Lung (tissue), 12 donors: Measurements from ENCODE around the gene NARS2. TPM values are rescaled to one million over a fixed set of nuclear protein-coding genes. Genes with fewer than 3 reads are reported as not detected.

ENCODE experiments used
- ATAC-seq: fragments of 200-7000 bp; cut with Tn5 transposase; one replicate; pipeline ENCODE4 v1.9.1; 2020; ENCODE audit warnings: moderate number of reproducible peaks; ENCODE audit not compliant: insufficient read depth, low FRiP score
- DNase-seq, 3 donors: peaks; one replicate each; pipeline ENCODE4 v3.0.0-alpha.2; 2013 to 2017
- H3K27ac ChIP-seq, 2 donors: one replicate each; pipeline ENCODE4 v1.5.1; 2013; ENCODE audit warnings: mild to moderate bottlenecking in 2 of 2, moderate library complexity in 2 of 2, control low read depth in 1 of 2, inconsistent platforms in 1 of 2, low read depth in 1 of 2, low read length in 1 of 2
- H3K27me3 ChIP-seq, 3 donors: one replicate each; pipeline ENCODE4 v1.5.1; 2013; ENCODE audit warnings: low read length in 2 of 3; ENCODE audit not compliant: control insufficient read depth in 3 of 3, insufficient read depth in 3 of 3
- H3K36me3 ChIP-seq, 4 donors: one replicate each; pipeline ENCODE4 v1.5.1; 2013; ENCODE audit warnings: low read length in 4 of 4, mild to moderate bottlenecking in 1 of 4, moderate library complexity in 1 of 4; ENCODE audit not compliant: control insufficient read depth in 4 of 4, insufficient read depth in 4 of 4
- H3K4me1 ChIP-seq, 5 donors: one replicate each; pipeline ENCODE4 v1.5.1; 2013; ENCODE audit warnings: low read length in 5 of 5, mild to moderate bottlenecking in 2 of 5, moderate library complexity in 1 of 5; ENCODE audit not compliant: control insufficient read depth in 5 of 5, insufficient read depth in 5 of 5
- H3K4me3 ChIP-seq: one replicate; pipeline ENCODE4 v1.5.1; 2013; ENCODE audit warnings: mild to moderate bottlenecking, control low read depth, moderate library complexity
- H3K9ac ChIP-seq, 2 donors: one replicate each; pipeline ENCODE4 v1.5.1; 2013; ENCODE audit warnings: low read length in 2 of 2, control low read depth in 1 of 2; ENCODE audit not compliant: insufficient read depth in 1 of 2
- H3K9me3 ChIP-seq, 4 donors: one replicate each; pipeline ENCODE4 v1.5.1; 2013; ENCODE audit warnings: low read length in 3 of 4, mild to moderate bottlenecking in 1 of 4, moderate library complexity in 1 of 4; ENCODE audit not compliant: control insufficient read depth in 4 of 4, insufficient read depth in 3 of 4
- WGBS, 2 donors: extraction: QIAGEN DNeasy Blood & Tissue Kit; methylation state at CpG; one replicate each; pipeline ENCODE4 v1.1.7; 2013; 5-methylcytosine and 5-hydroxymethylcytosine counted together
- polyA plus RNA-seq, 2 donors: library from polyadenylated mRNA; stranded (reverse); fragments of 200-250 nt; gene quantifications; one replicate each; pipeline ENCODE4 v1.2.1, GENCODE V29; 2013
- total RNA-seq, 2 donors: library from RNA; depleted of rRNA in 1 of 2; stranded (reverse); fragments of >200 nt in 1 of 2; gene quantifications; one replicate each; pipeline ENCODE4 v1.2.1, GENCODE V29; 2014 to 2021
- TF ChIP-seq, protein P1 (sequence below): IDR thresholded peaks from 2 replicates; pipeline ENCODE4 v1.5.1; 2012; ENCODE audit warnings: mild to moderate bottlenecking; ENCODE audit errors: control extremely low read depth, extremely low read depth
- donor health status: control.
- donor health status: control.
- donor health status: Bipolar disorder and iron deficiency.
- donor health status: healthy.
- donor health status: DM: yes; HTN: yes; CAD: no.

Gene NARS2
- total and polyA plus RNA-seq, 4 donors = 12.0 to 33.8 (median 19.8) TPM

DNA sequence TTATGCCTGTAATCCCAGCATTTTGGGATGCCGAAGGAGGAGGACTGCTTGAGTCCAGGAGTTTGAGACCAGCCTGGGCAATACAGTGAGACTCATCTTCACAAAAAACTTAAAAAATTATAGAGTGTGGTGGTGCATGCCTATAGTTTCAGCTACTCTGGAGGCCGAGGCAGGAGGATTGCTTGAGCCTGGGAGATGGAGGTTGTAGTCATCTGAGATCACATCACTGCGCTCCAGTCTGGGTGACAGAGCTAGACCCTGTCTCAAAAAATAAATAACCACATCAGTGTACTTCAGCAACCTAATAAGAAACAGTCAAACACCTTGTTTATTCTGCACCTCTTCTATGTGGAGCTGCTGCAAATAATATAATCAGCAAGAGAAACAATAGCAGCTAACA, 1.4 kb downstream of the NARS2 start:
- H3K27me3 ChIP-seq = no peaks in the 10 kb centered on the region
- DNase-seq (no peak), ATAC-seq (no peak)
- peaks cover 5 to 15% (median 6%) of the 10 kb centered on the region in 4 donors for H3K36me3 ChIP-seq
- WGBS, 2 donors = 63 to 67% methylated on average over 3 of the region's 3 CpGs
- peak overlapping the region in 1 of 2 donors; percentile 89 for H3K9ac ChIP-seq
- peaks cover 5 to 10% (median 6%) of the 10 kb centered on the region in 5 donors for H3K4me1 ChIP-seq
- TF ChIP-seq, protein P1, sequence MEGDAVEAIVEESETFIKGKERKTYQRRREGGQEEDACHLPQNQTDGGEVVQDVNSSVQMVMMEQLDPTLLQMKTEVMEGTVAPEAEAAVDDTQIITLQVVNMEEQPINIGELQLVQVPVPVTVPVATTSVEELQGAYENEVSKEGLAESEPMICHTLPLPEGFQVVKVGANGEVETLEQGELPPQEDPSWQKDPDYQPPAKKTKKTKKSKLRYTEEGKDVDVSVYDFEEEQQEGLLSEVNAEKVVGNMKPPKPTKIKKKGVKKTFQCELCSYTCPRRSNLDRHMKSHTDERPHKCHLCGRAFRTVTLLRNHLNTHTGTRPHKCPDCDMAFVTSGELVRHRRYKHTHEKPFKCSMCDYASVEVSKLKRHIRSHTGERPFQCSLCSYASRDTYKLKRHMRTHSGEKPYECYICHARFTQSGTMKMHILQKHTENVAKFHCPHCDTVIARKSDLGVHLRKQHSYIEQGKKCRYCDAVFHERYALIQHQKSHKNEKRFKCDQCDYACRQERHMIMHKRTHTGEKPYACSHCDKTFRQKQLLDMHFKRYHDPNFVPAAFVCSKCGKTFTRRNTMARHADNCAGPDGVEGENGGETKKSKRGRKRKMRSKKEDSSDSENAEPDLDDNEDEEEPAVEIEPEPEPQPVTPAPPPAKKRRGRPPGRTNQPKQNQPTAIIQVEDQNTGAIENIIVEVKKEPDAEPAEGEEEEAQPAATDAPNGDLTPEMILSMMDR = no peak
- H3K27ac ChIP-seq = no peak overlapping the region
- no peak overlapping the region for H3K4me3 ChIP-seq
- no peaks in the 10 kb centered on the region for H3K9me3 ChIP-seq

DNA sequence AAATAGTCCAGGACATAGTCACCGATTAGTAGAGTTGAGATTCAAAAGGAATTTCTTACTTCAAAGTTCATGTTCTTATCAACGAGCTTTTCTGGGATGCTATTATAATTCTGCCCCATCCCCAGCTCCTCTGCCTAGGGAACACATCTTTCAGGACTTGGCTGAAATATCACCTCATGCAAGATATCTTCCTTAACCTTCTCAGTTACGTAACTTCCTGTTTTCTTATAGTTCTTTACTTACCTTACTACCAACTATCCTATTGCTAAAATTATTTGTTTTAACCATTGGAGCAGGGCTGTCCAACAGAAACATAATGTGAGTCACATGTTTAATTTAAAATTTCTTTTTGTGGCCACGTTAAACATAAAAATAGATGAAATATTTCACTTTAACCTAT, 2.3 kb downstream of the NARS2 start:
- TF ChIP-seq, protein P1 = no peak
- ATAC-seq (no peak), DNase-seq (no peak)
- no peak overlapping the region for H3K9ac ChIP-seq
- H3K36me3 ChIP-seq = peaks cover 5 to 16% (median 9%) of the 10 kb centered on the region in 4 donors
- H3K4me1 ChIP-seq = peaks cover 5 to 10% (median 6%) of the 10 kb centered on the region in 5 donors
- H3K9me3 ChIP-seq = no peaks in the 10 kb centered on the region
- H3K27ac ChIP-seq = no peak overlapping the region
- 75 to 76% methylated on average over 4 of the region's 4 CpGs for WGBS, 2 donors
- no peak overlapping the region for H3K4me3 ChIP-seq
- no peaks in the 10 kb centered on the region for H3K27me3 ChIP-seq

DNA sequence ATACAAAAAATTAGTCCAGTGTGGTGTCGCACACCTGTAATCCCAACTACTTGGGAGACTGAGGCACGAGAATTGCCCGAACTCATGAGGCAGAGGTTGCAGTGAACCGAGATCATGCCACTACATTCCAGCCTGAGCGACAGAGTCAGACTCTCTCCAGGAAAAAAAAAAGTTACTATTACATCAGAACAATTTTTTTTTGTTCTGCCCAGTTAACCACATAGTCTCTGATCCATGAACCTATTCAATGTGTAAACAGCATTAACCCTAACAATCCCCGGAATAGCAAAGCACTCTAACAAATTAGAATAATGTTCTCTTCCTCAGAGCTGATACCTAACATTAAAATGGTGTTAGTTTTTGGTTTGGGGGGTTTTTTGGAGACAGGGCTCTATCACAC, 4.6 kb downstream of the NARS2 start:
- no peak overlapping the region for H3K4me3 ChIP-seq
- no peak for DNase-seq
- no peak overlapping the region for H3K9ac ChIP-seq
- no peak for ATAC-seq
- H3K4me1 ChIP-seq = peaks cover 3 to 7% (median 6%) of the 10 kb centered on the region in 5 donors
- peaks cover 9 to 23% (median 16%) of the 10 kb centered on the region in 4 donors for H3K36me3 ChIP-seq
- no peaks in the 10 kb centered on the region for H3K27me3 ChIP-seq
- H3K27ac ChIP-seq = no peak overlapping the region
- TF ChIP-seq, protein P1 = no peak
- WGBS, 2 donors = 97 to 98% methylated on average over 6 of the region's 6 CpGs
- H3K9me3 ChIP-seq = no peaks in the 10 kb centered on the region

DNA sequence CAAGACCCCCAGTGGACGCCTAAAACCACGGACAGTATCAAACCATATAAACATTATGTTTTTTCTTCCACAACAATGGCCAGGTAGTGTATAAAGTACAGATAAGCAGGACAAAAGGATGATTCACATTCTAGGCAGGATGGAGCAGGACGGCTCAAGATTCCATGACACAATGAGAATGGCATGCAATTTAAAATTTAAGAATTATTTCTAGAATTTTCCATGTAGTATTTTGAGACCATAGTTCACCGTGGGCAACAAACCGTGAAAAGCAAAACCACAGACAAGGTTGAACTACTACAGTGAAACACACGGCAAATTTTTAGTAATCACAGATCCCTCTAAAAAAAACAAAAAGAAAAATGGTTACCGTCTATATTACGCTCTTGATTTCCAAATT, 7.5 kb downstream of the NARS2 start:
- ATAC-seq = no peak
- Histone ChIP-seq H3K36me3 (peaks cover 9 to 23% (median 17%) of the 10 kb centered on the region in 4 donors), H3K27me3 (no peaks in the 10 kb centered on the region), H3K27ac (no peak overlapping the region), H3K4me1 (peaks cover 0 to 4% (median under 1%) of the 10 kb centered on the region in 5 donors), H3K4me3 (no peak overlapping the region), H3K9me3 (no peaks in the 10 kb centered on the region), H3K9ac (no peak overlapping the region)
- TF ChIP-seq, protein P1 = no peak
- 75 to 78% methylated on average over 8 of the region's 8 CpGs for WGBS, 2 donors
- no peak for DNase-seq
